Stimulated activated CD4-positive, alpha-beta T cell treated with anti-CD3 and anti-CD28 coated beads, Interleukin-4, amount 100 ng/mL, for 24 hours (primary cell): ENCODE results near the gene DIS3L2.
"Not testable (repeated sequence)": the region's sequence is repeated elsewhere in the genome, so short reads cannot be mapped to it uniquely, and the experiment has no call there.

ENCODE experiments used
- DNase-seq: peaks from one replicate; pipeline ENCODE4 v3.0.0-alpha.2; 2020

The DIS3L2 gene

DNA sequence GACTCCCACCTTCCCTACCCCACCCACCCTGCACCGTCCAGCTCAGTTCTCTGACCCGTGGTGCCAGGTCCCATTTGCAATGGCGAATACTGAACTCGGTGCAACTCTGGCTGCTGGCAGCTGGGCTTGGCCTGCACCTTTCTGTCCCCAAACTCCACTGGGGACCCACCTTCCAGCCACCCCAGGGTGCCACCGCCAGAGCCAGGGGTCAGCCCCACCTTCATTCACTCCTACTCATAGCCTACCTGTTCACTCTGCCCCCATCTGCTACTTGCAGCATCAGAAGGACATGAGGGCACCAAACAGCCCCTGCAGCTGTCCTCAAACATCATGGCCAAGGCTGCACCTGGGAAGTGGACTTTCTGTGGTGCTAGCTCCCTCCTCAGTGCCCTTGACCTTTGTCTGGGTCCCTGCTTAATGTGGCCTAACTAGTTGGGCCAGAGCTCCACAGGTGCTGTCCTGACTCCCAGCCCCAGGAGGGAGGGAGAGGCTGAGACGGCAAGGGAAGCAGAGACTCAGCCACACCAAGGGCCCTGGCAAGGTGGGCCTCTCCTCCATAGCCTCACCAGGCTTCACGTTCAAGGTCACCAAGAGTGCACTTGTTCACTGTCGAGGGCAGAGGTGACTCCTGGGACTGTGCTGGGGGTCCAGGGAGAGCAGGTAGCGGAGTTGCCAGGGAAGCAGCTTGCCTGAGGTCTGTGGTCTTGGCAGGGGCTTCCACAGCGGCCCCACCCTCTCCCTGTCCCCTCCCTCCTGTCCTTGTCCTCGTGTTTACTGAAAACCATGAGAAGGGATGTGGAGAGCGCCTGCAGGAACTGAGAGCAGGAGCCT, 365.0 kb downstream of the DIS3L2 start:
- DNase-seq = not testable (repeated sequence)

DNA sequence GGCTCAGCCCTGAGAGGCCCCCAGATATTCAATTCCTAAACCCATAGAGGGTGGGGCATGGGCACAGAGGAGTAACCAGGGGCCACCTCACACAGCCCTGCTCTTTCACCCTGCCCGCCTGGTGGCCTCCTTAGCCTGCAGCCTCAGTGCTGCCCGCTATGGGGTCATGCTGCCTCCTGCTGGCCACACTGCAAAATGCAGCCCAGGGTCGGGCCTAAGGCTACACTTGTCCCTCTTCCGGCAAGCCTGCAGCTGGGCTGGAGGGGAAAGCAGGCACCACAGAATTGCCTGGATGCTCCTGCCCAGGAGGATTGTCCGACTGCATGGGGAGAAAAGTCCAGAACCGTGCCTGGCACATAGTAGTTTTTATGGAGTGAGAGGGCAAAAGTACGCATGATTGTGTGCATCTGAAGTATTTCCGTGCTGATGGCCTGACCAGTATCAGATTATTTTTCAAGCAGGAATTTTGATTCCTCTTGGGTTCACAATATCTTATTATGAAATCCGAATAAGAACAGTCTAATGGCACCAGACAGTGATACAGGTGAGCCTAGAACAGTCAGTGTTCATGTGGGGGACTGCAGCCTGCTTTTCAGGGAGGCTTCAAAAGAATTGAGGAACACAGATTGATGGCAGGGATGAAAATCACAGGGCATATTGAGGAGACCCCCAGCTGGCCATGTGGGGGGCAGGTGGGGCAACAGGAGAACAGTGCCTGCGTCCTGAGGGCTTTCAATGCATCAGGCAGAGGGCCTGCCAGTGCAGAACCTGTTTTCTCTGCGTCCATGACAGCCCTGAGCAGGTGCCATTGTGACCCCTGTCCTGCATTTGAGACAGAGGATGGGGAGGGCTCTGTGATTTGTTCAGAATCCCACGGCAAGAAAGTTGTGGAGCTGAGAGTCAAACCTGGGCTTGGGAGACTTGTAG, 365.9 kb downstream of the DIS3L2 start:
- peak; percentile 86 for DNase-seq

DNA sequence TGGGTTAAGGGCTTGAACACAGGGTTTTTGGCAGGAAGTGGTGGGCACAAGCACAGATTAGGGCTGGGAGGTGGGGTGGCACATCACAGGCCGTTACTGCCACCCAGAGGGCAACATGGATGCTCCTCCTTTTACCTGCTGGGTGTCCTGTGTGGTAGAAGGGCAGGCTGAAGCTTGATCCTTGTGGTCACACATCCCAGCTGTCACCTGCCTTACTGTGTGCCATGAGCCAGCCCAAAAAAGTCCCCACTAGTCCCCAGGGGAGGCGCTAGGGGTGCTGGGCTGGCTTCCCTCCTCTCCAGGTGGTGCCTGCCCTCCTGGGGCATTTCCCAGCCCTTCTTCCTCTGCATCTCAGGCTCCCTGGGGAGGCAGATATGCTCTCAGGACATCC, 366.5 kb downstream of the DIS3L2 start:
- DNase-seq = no peak

DNA sequence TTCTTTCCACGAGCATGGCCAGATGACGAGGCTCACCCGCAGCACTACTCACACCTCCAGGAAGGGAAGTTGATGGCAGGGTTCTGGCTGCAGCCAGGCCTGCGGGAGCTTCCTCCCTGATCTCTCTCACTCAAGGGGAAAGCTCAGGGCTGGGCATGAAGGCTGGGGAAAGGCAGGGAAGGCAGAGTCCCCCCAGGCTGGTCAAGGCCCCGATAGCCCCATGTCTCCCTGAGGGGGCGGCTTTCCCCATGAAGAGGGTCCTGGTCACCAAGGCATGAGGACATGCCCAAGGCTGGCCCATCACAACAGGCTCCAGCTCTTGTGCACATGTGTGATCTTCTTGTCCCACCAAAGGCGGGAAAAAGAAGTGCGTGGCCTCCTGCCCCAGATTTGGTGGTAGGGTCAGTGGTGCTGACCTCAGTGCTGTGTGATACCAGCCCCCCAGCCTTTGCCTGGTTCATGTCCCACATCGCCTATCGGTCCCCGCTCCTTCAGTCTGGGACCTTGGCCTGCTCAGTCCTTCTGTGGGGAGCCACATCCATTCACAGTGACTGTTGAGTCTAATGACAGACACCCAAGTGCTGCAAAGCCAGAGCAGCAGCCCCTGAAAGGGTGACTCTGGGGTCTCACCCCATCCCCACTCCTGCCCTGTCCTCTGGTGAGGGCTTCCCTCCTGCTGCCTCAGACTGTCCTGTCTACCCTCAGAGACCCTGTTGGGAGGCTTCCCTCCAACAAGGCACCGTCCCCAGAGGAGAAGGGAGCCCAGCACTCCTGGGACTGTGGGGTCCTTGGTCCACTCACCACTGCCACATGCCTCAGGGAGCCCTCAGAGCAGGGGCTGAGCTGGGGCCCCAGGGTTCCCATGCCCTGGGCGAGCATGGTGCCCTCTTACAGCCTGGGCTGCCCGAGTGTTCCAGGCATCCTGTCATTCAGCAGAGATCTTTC, 367.3 kb downstream of the DIS3L2 start:
- DNase-seq = no peak

DNA sequence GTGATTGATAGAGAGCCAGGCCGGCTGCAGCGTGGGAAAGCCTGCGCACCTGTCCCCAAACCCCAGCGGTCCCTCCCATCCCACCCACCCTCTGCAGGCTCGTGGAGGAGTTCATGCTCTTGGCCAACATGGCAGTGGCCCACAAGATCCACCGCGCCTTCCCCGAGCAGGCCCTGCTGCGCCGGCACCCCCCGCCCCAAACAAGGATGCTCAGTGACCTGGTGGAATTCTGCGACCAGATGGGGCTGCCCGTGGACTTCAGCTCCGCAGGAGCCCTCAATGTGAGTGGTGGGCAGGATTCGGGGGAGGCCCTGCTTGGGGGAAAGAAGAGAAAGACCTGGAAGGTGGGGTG, 368.2 kb downstream of the DIS3L2 start:
- no peak for DNase-seq

DNA sequence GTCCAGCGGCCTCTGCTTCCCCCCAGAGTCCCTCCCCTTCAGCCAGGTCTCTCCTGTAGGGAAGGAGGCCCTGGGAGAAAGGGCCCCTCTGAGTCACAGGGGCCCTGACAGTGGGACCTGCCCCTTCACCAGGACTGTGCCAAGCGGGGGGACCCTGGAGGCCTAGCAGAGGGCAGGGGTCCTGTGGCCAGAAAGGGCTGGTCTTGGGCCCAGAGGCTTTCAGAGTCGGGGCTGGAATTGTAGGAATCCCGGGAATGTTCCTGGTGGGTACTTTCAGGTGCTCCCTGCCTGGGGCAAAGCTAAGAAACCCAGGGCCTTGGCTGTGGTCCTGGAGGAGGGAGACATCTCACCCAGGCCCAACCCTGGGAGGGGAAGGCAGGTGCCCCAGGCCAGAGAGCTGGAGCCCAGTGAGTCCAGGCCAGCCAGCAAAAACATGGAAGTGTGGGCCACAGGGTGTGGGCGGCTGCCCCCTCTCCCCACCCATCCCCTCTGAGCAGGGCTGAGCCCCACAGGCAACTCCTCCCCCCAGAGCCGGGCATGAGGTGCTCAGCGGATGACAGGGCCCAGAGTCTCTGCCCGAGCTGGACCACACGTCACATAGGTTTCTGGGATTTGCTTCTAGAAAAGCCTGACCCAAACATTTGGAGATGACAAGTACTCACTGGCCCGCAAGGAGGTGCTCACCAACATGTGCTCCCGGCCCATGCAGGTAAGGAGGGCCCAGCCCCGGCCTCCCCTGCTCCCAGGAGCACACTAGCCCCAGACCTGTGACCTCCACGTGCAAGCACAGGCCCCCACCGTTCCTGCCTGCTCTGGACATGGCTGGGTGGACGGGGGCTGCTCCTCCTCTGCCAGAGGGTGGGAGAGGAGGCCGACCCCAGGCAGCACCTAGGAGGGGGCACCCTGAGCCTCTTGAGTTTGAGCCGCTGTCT, 368.8 kb downstream of the DIS3L2 start:
- no peak for DNase-seq

DNA sequence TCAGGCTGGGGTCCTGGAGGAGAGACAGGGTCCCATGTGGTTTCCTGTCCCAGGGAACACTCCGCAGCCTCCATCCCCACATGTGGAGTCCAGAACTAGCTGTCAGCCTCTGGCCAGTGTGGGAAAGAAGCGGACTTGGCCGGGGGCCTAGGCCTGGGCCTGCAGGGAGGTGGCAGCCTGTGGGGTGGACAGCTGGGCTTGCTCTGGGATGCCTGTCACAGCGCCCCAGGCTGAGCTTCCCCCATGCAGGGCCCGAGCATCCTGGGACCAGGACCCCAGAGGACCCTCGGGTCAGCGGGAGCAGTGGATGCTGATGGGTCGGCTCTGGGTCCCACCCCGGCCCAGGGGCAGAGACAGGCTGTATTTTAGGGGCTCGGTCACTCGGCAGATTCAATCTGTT, 369.5 kb downstream of the DIS3L2 start:
- not testable (repeated sequence) for DNase-seq

DNA sequence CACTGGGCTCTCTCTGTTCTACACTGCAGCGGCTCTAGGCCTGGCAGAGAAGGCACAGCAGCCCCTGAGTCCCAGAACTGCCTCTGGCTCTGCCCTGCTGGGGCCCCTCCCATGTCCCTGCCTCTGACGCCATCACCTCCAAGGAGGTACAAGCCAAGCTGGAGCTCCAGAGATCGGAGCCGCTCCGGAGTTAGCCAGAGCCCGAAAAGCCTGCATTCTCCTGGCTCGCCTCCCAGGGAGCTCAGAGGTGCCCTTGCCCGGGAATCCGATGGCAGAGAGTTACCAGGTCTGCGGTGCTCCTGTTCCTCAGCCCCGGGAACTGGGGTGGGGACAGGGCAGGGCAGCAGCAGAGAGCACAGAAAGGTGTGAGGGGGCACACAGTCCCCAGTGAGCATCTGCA, 370.1 kb downstream of the DIS3L2 start:
- DNase-seq = not testable (repeated sequence)

DNA sequence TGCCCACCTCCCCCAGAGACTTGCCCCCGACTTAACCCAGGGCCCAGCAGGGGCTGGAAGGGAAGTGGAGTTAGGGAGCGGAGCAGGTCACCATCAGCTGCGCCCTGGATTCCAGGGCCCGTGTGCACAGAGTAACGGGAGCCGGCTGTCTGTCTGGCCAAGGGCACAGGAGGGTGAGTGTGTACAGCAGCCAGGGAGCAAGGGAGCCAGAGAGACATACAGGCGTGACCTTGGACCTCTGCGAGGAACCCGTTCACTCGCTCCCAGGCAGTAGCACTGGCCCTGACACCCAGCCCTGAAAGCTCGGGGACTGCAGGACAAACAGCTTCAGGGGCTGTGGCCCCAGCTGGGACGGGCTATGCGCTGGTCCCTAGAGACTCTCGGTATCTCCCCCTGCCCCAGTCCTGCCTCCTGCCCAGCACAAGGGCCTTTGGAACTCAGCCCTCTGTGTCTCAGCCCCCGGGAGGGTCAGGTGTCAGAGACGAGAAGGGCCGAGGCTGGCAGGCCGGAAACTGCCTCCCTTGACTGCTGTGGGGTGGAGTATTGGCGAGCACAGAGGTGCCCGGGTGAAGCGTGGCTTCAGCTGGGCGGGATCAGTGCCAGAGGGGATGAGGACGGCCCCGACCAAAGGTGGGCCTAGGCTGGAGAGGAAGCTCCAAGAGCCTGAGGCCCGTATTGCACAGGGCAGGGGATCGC, 370.9 kb downstream of the DIS3L2 start:
- not testable (repeated sequence) for DNase-seq

DNA sequence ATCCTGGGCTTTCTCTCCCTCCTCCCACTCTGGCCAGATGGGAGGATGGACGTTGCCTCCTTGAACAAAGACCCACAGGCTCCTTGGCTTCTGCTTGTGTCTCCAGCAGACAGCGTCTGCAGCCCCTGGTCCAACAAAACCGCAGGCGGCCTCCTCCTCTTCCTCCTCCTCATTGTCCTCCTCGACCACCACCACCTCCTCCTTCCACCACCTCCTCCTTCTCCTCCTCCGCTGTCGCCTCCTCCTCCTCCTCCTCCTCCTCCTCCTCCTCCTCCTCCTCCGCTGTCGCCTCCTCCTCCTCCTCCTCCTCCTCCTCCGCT, 371.4 kb downstream of the DIS3L2 start:
- no peak for DNase-seq

DNA sequence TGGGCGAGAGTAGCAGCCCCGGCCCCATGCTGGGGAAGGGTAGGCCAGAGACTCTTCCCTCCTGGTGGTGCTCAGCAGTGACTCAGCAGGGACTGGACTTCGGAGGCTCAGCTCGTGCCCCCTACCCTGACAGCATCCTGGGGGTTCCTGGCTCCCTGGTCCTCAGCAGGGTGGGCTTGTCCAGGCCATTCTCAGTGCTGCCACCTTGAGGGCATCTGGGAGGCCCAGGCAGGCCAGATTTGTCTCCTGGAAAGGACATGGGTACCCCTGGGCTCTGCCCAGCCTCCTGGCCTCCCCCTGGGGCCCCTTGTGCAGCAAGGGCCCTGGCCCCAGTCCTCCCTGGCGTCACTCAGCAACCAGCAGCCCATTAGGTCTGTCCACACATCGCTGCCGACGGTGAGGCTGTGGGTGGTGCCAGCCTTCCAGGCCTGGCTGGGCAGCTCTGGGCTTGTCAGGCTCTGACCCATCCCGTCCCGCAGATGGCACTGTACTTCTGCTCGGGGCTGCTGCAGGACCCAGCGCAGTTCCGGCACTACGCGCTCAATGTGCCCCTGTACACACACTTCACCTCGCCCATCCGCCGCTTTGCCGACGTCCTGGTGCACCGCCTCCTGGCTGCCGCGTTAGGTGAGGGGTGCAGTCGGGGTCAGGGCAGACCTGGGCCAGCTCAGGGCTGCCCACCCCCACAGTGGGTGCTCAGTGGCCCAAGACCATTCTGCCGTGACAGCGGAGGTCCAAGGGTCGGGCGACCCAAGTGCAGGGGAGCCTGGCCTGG, 372.0 kb downstream of the DIS3L2 start:
- no peak for DNase-seq

DNA sequence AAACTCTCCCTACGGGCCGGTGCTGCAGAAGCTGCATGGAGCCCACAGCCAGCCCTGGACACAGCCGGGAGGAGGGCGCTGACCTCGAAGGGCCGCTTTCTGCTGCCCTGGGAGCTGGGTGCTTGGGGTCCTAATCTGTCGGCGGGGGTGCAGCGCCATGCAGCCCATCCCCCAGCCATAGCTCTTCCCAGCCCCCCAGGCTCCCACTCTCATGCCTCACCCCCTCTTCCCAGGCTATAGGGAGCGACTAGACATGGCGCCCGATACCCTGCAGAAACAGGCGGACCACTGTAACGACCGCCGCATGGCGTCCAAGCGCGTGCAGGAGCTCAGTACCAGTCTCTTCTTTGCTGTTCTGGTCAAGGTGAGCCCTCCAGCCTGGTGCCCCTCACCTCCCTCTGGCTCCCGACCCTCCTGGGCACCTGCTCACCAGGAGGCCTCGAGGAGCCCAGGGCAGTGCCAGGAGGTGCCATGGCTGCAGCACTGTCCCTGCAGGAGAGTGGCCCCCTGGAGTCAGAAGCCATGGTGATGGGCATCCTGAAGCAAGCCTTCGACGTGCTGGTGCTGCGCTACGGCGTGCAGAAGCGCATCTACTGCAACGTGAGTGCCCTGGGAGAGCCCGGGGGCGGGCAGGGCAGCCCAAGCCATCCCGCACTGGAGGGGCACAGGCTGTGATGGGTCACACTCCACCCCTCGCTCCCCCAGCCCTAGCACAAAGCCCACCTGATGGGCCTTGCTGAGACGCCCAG, 372.8 kb downstream of the DIS3L2 start:
- not testable (repeated sequence) for DNase-seq

DNA sequence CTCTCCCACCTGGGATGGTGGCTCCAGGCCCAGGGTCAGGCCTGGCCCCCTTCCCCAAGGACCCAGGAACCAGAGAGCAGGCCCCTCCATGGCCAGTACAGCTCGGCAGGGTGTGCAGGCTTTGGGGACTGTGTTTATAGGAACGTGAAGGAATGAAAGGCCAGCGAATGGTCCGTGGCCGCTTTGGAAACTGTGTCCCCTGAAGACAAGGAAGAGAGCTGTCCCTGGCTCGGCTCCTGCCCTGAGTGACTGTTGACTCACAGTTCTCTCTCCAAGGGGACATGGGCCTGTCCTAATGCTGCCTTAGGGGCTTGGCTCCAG, 373.3 kb downstream of the DIS3L2 start:
- DNase-seq = not testable (repeated sequence)

DNA sequence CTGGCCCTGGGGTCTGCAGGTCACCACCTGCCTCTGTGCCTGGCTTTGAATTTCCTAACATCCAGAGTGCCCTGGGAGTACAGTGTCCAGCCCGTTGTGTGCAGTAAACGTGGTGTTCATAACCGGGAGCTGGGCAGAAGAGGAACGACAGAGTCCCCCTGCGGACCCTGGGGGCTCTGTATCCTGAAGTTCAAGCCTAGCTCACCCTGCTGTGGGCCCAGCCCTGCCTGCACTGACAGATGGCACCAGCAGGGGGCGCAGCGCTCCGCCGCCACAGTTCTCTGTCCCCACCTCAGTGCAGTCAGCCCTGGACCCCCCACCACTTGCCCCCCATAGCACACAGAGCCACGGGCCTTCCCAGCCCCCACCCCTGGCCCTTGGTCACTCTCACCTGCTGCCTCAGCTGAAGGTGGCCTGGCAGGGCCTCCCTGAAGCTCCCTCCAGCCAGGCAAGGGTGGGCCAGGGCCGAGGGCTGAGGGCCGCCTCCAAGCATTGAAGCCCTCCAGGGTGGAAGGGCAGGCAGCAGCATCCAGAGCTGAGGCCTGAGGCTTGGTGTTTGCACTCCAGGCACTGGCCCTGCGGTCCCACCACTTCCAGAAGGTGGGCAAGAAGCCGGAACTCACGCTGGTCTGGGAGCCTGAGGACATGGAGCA, 373.8 kb downstream of the DIS3L2 start:
- not testable (repeated sequence) for DNase-seq

DNA sequence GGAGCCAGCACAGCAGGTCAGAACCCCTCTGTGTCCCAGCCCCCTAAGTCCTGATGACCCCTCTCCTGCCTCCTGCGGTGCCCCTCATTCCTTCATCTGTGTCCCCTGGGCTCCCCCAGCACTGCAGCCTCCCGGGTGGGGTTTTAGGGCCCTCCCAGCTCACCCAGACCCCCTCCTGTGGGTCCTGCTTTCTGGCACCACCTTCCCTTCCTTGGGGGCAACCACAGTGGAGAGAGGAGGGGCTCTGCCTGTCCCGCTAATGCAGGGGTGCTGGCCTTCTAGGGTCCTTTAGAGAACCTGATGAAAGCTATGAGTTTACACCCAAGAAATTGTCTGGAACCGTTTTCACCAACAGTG, 374.3 kb downstream of the DIS3L2 start:
- no peak for DNase-seq

DNA sequence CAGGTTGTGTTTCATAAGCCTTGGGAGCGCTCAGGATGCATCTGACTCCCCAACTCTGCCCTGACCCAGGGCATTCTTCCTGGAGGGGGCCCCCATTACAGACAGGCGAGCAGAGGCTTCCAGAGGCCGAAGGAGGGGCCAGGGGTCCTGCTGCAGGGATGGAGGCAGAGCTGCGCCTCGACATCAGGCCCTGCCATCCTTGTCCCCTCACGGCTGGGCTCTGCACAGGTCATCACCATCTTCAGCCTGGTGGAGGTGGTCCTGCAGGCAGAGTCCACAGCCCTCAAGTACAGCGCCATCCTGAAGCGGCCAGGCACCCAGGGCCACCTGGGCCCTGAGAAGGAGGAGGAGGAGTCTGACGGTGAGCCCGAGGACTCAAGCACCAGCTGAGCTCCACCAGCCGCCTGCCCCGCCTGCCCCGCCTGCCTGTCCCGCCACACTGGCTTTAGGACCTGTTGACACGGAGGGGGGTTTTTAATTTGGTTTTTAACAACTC, 374.8 kb downstream of the DIS3L2 start:
- no peak for DNase-seq

DNA sequence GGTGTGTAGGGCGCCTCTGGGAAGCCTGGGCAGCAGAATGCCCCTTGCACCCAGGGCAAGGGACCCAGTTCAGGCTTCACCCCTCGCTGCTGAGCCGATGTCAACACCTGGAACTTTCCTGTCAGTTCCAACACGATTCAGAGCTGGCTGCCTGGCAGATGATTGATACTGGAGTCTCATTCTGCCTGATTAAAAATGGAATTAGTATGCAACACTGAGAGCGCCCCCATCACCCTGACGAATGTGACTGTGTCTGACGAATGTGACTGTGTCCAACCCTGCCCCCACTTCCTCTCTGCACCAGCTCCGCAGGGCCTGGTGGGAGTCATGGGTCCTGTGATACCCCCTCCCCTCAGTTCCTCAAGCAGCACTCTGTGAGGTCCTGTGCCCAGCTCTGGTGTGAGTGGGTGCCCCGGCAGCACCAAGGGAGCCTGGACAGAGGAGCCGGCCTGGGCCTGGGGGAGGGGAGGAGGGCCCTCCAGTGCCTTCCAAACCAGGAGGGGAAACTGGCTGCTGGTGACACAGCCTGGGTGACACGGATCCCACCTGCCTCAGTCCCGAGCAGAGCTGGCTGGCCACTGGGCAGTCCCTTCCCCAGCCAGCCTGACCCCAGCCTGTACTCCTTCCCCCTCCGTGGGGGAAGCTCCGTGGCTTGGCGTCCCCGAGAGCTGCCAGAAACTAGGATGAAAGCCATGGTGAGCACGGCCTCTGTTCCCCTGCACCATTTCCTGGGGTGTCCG, 375.6 kb downstream of the DIS3L2 start:
- DNase-seq = no peak

DNA sequence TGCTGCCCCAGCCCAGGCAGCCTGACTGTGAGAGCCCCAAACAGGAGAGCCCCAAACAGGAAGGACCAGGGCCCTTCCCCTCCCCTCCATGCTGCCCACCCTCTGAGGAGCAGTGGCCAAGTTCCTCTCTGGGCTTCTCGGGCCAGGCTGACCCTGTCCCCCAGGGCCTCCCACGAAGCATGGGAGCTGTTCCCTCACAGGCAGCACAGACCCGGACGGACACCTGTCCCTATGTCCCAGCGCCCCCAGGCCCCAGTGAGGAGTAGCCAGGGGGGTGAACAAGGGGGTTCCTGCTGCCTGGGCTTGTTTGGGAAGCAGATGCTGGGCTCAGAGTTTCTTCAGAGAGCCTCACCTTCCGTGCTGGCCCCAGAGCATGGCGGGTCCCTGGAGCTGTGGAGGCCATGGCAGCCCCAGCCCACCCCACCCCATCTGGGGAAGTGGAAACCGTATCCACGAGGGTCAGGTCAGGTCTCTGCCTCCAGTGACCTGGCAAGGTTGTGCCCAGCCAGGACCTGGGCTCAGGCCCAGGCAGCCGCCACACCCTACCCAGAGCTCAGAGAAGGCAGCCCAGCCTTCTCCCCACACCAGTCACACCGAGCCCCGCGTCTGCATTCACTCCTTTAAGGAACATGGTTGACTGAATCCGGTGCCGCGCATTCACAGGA, 376.7 kb downstream of the DIS3L2 start:
- not testable (repeated sequence) for DNase-seq
